ENCODE results near the gene HEMGN. TPM values are rescaled to one million over a fixed set of nuclear protein-coding genes. Genes with fewer than 3 reads are reported as not detected.

The HEMGN gene
- total RNA-seq, 1 experiment from 2014 or later: not detected

GRCh38 chr9:97905228-97905627, 32.7 kb downstream of the HEMGN start:
- TF ChIP-seq, protein P1, sequence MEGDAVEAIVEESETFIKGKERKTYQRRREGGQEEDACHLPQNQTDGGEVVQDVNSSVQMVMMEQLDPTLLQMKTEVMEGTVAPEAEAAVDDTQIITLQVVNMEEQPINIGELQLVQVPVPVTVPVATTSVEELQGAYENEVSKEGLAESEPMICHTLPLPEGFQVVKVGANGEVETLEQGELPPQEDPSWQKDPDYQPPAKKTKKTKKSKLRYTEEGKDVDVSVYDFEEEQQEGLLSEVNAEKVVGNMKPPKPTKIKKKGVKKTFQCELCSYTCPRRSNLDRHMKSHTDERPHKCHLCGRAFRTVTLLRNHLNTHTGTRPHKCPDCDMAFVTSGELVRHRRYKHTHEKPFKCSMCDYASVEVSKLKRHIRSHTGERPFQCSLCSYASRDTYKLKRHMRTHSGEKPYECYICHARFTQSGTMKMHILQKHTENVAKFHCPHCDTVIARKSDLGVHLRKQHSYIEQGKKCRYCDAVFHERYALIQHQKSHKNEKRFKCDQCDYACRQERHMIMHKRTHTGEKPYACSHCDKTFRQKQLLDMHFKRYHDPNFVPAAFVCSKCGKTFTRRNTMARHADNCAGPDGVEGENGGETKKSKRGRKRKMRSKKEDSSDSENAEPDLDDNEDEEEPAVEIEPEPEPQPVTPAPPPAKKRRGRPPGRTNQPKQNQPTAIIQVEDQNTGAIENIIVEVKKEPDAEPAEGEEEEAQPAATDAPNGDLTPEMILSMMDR (IDR thresholded peaks at IDR 0.05; ENCODE audit: insufficient read depth in 1 of 2, low read depth in 1 of 2, low read length in 1 of 2, severe bottlenecking in 1 of 2, unreplicated experiment in 1 of 2): no peak
- ChIA-PET CTCF (no interaction called here), POLR2A (no interaction called here)
- H3K4me3 ChIP-seq (ENCODE audit: low read depth, low read length): no peak overlapping the region
- no peaks in the 10 kb centered on the region for H3K27me3 ChIP-seq (replicated peaks; ENCODE audit: control insufficient read depth, insufficient read depth, low read length)
- H3K36me3 ChIP-seq (ENCODE audit: control insufficient read depth, insufficient read depth, low read length): no peaks in the 10 kb centered on the region; the same call in none of the 2 replicates
- Mint-ChIP-seq H3K9me3 (ENCODE audit: unreplicated experiment) (no peaks in the 10 kb centered on the region), H3K27me3 (ENCODE audit: insufficient read depth, unreplicated experiment) (no peaks in the 10 kb centered on the region), H3K4me1 (ENCODE audit: low read depth, unreplicated experiment) (no peaks in the 10 kb centered on the region), H3K36me3 (ENCODE audit: insufficient read depth, unreplicated experiment) (peaks cover 14% of the 10 kb centered on the region), H3K4me3 (ENCODE audit: unreplicated experiment) (no peak overlapping the region), H3K27ac (ENCODE audit: unreplicated experiment) (no peak overlapping the region)
- no peak for DNase-seq
- H3K4me1 ChIP-seq: no peaks in the 10 kb centered on the region
- intact Hi-C loops (cut with micrococcal nuclease; ENCODE audit: unreplicated experiment): no loop called here
- no peaks in the 10 kb centered on the region for H3K9me3 ChIP-seq
- no TSS peak for BruUV-seq (replicated peaks)

GRCh38 chr9:97904725-97905124, 33.2 kb downstream of the HEMGN start:
- ChIA-PET POLR2A (no interaction called here), CTCF (no interaction called here)
- Histone ChIP-seq H3K9me3 (no peaks in the 10 kb centered on the region), H3K27me3 (replicated peaks; ENCODE audit: control insufficient read depth, insufficient read depth, low read length) (no peaks in the 10 kb centered on the region), H3K4me3 (ENCODE audit: low read depth, low read length) (no peak overlapping the region), H3K4me1 (no peaks in the 10 kb centered on the region), H3K36me3 (ENCODE audit: control insufficient read depth, insufficient read depth, low read length) (no peaks in the 10 kb centered on the region; the same call in none of the 2 replicates)
- H3K36me3 Mint-ChIP-seq (ENCODE audit: insufficient read depth, unreplicated experiment): peaks cover 18% of the 10 kb centered on the region
- no TSS peak for BruUV-seq (replicated peaks)
- no peak overlapping the region for H3K4me3 Mint-ChIP-seq (ENCODE audit: unreplicated experiment)
- H3K27ac Mint-ChIP-seq (ENCODE audit: unreplicated experiment): no peak overlapping the region
- DNase-seq: no peak
- intact Hi-C loops (cut with micrococcal nuclease; ENCODE audit: unreplicated experiment): loop anchor here (5.0 kb wide), 2 partner anchors 102 to 207 kb away; partner anchors contain the start of gene XPA
- no peaks in the 10 kb centered on the region for H3K9me3 Mint-ChIP-seq (ENCODE audit: unreplicated experiment)
- H3K27me3 Mint-ChIP-seq (ENCODE audit: insufficient read depth, unreplicated experiment): no peaks in the 10 kb centered on the region
- TF ChIP-seq, protein P1 (IDR thresholded peaks at IDR 0.05; ENCODE audit: insufficient read depth in 1 of 2, low read depth in 1 of 2, low read length in 1 of 2, severe bottlenecking in 1 of 2, unreplicated experiment in 1 of 2): no peak
- H3K4me1 Mint-ChIP-seq (ENCODE audit: low read depth, unreplicated experiment): no peaks in the 10 kb centered on the region

DNA sequence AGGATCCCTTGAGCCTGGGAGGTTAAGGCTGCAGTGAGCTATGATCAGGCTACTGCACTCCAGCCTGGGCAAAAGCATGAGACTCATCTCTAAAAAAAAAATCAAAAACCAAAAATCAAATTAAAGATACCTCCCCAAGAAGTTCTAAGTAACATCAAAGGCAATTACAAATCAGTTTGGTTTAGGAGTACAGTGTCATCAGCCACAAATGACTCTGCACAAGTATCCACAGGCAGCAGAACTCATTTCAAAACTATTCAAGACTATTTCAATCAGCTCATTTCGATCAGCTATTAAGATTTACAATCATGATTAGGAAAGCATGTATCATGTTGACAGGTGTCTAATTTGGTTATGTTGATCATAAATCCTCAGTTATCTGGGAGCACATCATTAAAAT, 34.8 kb downstream of the HEMGN start:
- H3K9me3 Mint-ChIP-seq (ENCODE audit: unreplicated experiment): no peaks in the 10 kb centered on the region
- peaks cover 20% of the 10 kb centered on the region for H3K36me3 Mint-ChIP-seq (ENCODE audit: insufficient read depth, unreplicated experiment)
- Histone ChIP-seq H3K27me3 (replicated peaks; ENCODE audit: control insufficient read depth, insufficient read depth, low read length) (no peaks in the 10 kb centered on the region), H3K4me3 (ENCODE audit: low read depth, low read length) (no peak overlapping the region), H3K4me1 (no peaks in the 10 kb centered on the region), H3K36me3 (ENCODE audit: control insufficient read depth, insufficient read depth, low read length) (no peaks in the 10 kb centered on the region; the same call in 1 of the 2 replicates), H3K9me3 (no peaks in the 10 kb centered on the region)
- no peak overlapping the region for H3K4me3 Mint-ChIP-seq (ENCODE audit: unreplicated experiment)
- H3K4me1 Mint-ChIP-seq (ENCODE audit: low read depth, unreplicated experiment): no peaks in the 10 kb centered on the region
- CTCF ChIA-PET: interaction anchor here (0.6 kb wide), 1 partner anchor 18 kb away, joined by 5 read pairs; no protein-coding TSS in a partner anchor
- no TSS peak for BruUV-seq (replicated peaks)
- H3K27me3 Mint-ChIP-seq (ENCODE audit: insufficient read depth, unreplicated experiment): no peaks in the 10 kb centered on the region
- no peak for DNase-seq
- H3K27ac Mint-ChIP-seq (ENCODE audit: unreplicated experiment): no peak overlapping the region
- TF ChIP-seq, protein P1 (IDR thresholded peaks at IDR 0.05; ENCODE audit: insufficient read depth in 1 of 2, low read depth in 1 of 2, low read length in 1 of 2, severe bottlenecking in 1 of 2, unreplicated experiment in 1 of 2): no peak
- POLR2A ChIA-PET: no interaction called here
- intact Hi-C loops (cut with micrococcal nuclease; ENCODE audit: unreplicated experiment): loop anchor here (5.0 kb wide), 2 partner anchors 101 to 206 kb away; partner anchors contain the start of gene XPA

Measured in Caco-2 (cell line).